ENCODE measurements around the gene PTPRK.

- TF ChIP-seq CTCF (IDR thresholded peaks at IDR 0.05; ENCODE audit: control extremely low read depth in 1 of 3, insufficient read depth in 1 of 3, low read depth in 1 of 3, low read length in 3 of 3) (no peak), MAX (IDR thresholded peaks at IDR 0.05) (no peak), RBBP5 (IDR thresholded peaks at IDR 0.05; ENCODE audit: borderline replicate concordance, low read depth, low read length) (no peak)
These were observed 277.5 kb downstream of the PTPRK start for GRCh38 chr6:128242765-128243403.
